Iris pigment epithelial cell (primary cell): Measurements from ENCODE around the gene DMKN.
A peak's percentile ranks its signal among the peaks of the same experiment; 100 is the strongest.

Source experiments
- DNase-seq: peaks from one replicate; pipeline ENCODE4 v3.0.0-alpha.2; 2011; ENCODE audit warnings: low read depth

The DMKN gene

DNA sequence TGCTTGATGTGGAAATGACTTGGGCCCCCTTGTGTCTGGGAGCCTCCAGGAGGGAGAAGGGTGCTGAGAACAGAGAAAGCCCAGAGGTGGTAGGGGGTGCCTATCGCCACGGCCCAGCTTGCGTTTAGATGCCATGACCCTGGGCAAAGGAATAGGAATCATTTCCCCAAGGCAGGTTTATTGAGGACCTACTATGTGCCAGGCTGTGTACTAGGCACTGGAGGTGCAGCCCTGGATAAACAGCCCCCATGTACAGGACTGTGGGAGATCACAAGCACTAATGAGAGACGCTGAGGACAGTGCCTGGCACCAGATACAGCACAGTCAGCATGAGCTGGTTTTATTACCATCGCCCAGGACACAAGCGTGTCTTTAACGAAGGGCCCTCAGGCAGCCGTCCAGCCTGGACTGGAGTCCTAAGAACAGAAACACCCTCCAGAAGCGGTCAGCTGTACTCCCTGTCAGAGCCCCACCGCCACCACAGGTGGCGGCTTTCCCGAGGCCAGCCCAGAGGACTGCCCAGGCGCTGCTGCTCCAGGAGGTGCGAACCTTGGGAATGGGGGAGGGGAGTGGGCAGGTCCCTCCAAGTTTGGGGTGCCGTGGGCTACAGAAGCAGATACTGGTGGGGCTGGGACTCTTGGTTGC lies 36.6 kb upstream of the DMKN start:
- DNase-seq, result no peak

DNA sequence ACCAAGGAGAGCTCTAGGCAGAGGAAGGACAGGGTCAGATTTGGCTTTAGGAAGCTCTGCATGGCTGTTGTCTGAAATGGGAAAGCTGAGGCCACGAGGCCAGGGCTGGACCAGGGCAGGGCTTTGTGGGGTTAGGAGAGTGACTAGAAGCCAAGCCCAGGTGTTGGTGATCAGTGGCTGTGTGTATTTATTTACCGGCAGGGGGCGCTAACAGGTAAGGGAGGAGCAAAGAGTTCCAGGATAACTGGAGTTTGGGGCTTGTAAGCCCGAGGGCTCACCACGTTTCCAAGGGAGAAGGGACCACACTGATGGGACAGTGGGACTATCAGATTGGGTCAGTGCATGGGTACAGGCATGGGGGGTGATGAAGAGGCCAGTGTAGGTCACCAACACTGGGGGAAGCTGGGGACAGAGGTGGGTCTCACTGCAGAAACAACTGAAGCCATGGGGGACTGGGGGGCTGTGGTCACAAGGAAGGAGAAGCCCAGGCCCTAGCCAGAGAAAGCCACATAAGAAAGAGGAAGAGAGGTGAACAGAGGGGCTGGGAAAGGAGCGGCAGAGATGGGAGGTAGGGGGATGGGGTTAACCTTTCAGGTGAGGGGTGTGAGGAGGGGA lies 35.8 kb upstream of the DMKN start:
- peak; percentile 59 for DNase-seq

DNA sequence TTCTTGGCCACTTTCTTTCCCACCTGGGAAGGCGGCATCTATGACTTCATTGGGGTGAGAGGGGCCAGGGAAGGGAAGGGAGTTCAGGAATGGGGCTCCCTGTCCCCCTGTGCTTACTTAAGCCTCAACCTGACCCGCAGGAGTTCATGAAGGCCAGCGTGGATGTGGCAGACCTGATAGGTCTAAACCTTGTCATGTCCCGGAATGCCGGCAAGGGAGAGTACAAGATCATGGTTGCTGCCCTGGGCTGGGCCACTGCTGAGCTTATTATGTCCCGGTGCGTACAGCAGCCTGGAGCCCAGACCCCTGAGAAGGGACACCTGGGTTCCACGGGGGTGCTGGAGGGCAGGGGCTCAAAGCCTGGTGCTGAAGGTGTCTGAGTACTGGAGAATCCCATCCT lies 33.1 kb upstream of the DMKN start:
- no peak for DNase-seq

DNA sequence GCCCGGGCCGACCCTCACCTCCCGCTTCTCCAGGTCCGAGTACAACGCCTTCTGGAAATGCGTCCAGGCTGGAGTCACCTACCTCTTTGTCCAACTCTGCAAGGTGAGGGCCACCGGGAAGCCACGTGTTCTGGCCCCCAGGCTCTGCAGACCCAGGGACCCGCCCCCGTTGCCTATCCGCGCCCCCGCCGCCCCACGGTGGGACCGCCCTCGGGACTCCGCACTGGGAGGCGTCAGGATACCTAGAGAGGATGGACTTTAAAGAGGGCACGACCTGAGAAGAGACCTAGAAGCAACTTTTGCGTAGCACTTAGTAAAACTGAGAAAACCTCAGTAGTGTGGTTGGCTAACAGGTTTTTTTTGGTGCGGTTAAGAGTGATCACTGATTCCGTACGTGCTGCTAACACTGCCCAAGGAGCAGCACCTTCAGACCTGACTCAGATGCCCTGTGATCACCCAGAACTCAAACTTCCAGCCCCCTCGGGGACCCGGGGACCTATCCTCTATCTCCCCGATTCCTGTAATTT lies 32.5 kb upstream of the DMKN start:
- peak; percentile 17 for DNase-seq

DNA sequence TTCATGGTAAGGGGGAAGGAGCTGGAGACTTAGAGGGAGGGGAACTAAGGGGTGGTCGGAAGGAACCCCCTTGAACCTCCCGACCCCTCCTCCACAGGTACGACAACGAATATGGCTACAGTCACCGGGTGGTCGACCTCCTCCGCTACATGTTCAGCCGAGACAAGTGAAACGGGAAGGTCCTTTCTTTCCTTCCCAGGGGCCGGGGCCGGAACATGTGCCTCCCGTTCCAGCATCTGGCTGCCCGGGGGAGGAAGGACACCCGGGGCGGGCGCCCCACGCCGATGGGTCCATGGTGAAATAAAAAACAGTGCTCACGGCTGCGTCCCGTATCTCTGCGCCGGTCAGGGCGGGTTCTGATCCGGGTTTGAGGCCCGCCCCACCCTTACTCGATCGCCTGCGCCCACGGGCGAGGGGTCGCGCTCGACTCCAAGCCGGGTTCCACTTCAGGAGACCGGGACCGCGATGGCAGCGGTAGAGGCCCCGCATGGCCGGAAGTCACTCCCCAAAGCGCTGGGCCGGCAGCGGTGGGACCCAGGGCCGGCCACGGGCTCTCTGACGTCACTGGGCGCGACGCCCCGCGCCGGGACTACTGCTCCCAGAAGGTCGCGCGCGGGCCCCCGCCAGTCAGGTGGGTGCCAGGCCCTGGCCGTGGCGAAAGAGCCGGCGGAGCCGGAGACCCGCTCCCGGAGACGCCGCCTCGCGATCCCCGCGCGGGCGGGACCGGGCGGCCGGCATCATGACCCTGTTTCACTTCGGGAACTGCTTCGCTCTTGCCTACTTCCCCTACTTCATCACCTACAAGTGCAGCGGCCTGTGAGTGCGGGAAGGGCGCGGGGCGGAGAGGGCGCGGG lies 31.8 kb upstream of the DMKN start, which contains the start of gene TMEM147:
Gene TMEM147, plus strand, starts transcription at position 626 of the 854 bp plus-strand sequence. Its CDS starts 114 bp downstream, at position 740.
- peak; percentile 85 for DNase-seq

DNA sequence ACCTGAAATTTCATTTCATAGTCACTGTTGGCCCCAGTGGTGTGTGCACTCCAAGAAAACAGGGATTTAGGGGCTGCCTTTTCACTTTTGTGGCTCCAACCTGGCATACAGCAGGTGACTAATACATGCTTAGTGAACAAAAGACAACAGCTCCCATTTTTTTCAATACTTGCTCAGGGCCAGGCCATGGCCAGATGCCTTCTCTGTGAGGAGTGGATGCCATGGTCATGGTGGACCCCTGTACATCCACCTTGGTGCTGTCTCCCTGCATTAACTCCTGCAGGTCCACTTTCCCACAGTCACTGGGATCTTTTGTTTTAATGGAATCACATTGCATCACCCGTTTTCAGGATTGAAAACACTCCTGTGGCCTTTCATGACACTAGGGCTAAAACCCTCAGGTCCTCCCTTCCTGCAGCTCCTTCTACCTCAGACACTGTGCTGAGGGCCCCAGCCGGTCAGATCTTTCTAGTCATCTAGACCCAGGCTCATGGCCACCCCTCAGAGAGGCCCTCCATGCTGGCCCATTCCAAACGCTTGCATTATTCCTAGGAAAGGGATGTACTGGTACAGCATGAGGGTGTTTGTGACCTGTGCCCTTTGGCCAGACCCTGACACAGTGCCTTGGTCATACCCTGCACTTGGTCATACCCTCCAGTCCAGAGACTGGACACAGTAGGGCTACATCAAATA lies 30.8 kb upstream of the DMKN start:
- no peak for DNase-seq

DNA sequence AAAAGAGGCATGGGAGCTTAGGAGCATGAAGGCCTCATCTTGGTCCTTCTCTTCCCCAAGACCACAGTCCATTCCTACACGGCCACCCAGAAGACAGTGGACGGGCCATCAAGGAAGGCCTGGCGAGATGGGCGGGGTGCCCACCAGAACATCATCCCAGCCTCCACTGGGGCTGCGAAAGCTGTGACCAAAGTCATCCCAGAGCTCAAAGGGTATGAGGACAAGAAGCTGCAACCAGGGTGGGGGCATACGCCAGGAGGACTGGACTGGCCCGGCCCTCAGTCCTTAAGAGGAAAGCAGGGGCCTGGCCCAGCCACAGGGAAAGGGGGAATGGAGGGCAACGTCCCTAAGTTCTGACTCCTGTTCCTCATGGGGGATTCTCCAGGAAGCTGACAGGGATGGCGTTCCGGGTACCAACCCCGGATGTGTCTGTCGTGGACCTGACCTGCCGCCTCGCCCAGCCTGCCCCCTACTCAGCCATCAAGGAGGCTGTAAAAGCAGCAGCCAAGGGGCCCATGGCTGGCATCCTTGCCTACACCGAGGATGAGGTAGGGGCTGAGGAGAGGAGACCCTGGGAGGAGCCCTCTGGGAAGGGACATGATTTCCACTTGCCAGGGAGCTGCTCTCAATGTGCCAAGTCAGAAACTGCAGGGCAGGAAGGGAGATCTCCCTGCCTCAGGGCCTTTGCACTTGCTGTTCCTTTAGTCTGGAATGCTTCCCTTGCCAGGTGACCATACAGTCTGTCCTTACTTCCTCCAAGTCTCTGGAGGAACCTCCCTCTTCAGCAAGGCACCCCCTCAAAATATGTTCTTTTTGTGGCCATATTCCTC lies 30.0 kb upstream of the DMKN start:
- no peak for DNase-seq

DNA sequence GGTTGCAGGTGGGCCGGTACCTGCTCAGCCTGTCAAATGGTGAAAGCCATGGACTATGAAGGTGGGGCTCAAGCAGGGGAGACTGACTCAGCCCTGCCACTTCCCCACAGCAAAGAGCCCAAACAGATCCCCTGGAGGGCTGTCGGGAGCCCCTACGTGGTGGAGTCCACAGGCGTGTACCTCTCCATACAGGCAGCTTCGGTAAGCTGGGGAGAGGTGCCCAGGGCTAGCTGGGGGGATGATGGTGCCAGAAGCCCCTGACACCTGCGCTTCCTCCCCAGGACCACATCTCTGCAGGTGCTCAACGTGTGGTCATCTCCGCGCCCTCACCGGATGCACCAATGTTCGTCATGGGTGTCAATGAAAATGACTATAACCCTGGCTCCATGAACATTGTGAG lies 28.8 kb upstream of the DMKN start:
- DNase-seq, result no peak

DNA sequence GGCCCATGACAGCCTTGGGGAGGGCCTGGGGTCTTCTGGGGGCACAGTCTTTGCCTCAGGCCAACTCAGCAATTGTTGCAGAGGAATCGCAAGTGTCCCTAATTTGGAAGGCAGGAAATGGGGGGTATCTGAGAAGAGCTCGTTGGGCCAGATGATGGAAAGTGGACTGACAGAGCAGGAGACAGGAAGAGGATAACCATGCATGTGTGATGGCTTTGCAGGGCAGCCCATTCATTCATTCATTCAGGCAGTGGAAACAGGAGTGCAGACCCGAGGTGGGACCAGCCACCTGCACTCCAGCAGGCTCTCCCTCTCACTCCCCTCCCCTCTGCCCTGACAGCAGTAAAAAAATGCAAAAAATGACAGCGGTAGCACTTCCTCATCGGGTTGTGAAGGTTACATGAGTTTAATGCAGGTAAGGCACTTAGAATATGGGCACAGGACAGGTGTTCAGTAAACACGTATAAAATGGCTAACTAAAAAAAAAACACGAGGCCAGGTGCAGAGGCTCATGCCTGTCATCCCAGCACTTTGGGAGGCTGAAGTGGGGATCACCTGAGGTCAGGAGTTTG lies 27.0 kb upstream of the DMKN start:
- no peak for DNase-seq

DNA sequence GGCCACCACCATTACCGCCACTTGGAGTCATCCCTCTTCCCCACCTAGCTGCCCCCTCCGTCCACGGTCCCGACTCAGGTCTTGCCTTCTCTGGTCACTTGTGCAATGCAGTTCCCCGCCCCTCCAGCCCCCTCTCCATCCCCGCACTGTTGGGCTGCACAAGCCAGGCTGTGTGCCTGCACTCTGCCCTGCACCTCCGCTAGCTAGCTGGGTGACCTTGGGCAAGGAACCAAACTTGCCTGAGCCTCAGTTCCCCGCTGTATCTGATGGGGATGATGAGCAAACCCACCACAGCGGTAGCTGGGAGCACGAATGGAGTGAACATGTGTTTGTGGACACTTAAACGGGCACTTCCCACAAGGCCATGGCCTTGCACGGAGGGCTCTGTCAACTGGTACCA lies 26.4 kb upstream of the DMKN start:
- no peak for DNase-seq

DNA sequence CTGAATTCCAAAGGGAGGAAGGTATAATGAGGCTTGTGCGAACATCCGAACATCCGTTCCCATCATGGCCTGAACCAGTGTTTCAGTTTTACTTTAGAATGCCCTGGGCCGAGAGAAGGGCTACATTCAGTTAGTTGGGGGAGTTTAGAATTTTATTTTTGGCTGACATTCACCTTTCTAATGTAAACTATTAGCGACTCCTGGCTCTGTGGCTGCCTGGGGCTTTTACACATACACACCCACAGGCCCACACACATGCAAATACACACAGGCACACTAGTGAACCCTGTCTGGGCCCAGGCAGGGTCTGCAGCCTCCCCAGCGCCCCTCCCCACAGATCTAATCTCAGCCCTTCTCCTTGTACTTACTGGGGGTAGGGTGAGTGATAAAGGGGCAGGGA lies 25.9 kb upstream of the DMKN start:
- DNase-seq, result no peak

DNA sequence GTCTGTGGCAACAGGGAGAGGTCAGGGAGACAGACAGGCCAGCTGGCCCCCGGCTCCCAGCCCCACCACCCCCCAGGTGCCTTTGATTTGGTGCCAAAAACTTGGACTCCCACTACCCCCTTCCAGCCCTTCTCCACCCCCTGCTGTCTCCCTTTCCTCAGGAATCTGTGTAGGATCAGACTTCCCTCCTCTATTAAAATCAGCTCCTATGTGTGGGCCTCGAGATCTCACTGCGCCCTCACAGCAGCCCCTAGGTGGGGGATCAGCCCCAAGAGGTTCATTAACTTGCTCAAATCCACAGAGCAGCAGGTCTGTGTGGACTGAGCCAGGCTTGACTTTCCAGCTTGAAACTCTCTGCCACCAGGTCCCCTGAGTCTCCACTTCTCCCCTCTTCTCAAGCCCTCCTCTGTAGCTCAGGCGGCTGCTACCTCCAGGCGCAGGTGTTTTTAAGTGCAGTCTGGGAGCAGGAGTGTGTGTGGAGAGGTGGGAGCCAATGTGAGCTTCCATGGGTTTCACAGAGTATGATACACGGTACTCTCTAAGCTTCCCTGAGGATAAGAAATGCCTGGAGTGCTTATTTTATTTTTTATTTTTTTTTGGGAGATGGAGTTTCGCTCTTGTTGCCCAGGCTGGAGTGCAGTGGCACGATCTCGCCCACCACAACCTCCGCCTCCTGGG lies 21.5 kb upstream of the DMKN start:
- DNase-seq, result no peak

DNA sequence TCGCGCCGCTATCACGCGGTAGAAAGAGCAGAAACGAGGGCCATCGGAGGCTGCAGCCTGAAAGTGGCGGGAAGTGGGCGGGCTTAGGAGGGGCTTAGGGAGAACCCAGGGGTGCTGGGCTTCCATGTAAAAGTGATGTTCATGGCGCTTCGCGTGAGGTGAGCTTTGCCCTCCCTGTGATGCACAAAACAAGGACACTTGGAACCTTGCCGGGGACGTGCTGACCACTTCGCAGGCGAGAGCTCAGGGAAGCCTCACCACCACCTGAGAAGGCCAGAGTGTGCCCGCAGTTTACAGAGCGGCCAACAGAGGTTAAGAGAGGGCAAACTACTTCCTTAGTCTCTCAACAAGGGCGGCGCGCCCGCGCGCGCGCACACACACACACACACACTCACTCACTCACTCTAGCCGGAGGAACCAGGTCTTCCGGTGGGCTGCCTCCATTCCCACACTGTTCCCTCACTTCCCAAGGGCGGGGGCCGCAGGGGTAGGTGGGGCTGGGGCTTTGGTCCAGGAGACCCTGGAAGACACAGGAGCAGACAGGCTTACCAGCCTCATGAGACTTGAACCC lies 20.5 kb upstream of the DMKN start:
- peak; percentile 21 for DNase-seq

DNA sequence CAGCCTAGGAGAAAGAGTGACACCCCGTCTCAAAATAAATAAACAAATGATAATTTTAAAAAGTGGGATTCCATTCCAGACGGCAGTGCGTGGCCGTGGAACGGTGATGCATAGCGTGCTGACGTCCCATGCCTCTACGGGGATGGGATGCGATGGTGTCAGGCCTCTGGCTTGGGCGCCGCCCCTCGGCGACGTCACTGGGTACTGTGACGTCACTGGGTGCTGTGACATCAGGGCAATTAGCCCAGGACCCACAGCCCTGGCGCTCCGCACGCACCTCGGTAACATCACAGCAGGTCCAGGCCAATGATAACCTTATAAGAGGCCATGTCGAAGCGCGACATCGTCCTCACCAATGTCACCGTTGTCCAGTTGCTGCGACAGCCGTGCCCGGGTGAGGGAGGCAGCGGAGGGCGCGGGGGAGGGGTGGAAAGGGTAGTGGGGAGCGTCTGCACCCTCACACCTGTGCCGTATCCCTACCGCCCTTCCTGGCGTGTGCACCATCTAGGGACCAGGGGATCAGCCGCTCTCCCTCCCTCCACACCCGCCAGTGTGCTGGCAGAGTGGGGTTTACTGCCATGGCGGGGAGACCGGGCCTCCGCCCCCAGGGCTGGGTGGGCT lies 19.9 kb upstream of the DMKN start, which contains the start of gene GAPDHS:
Gene GAPDHS, plus strand, starts transcription at position 256 of the 621 bp plus-strand sequence. Its CDS starts 72 bp downstream, at position 328.
- no peak for DNase-seq

DNA sequence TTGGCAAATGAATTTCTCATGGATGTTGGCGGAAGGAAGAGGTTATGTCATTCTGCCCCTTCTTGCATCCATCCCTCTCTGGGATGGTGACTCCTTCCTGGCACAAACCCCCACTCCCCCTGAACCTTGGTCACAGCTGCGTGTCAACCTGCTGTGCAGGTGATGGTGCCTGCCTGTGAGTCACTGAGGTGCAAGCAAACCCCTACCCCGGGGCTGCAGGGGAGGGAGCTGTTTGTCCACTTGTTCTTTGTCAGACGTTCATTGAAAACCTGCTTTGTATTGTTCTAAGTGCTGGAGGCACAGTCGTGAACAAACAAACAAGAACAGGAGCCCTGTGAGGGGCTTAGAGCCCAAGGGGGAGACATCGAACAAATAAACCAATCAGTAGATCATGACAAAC lies 17.8 kb upstream of the DMKN start:
- no peak for DNase-seq

DNA sequence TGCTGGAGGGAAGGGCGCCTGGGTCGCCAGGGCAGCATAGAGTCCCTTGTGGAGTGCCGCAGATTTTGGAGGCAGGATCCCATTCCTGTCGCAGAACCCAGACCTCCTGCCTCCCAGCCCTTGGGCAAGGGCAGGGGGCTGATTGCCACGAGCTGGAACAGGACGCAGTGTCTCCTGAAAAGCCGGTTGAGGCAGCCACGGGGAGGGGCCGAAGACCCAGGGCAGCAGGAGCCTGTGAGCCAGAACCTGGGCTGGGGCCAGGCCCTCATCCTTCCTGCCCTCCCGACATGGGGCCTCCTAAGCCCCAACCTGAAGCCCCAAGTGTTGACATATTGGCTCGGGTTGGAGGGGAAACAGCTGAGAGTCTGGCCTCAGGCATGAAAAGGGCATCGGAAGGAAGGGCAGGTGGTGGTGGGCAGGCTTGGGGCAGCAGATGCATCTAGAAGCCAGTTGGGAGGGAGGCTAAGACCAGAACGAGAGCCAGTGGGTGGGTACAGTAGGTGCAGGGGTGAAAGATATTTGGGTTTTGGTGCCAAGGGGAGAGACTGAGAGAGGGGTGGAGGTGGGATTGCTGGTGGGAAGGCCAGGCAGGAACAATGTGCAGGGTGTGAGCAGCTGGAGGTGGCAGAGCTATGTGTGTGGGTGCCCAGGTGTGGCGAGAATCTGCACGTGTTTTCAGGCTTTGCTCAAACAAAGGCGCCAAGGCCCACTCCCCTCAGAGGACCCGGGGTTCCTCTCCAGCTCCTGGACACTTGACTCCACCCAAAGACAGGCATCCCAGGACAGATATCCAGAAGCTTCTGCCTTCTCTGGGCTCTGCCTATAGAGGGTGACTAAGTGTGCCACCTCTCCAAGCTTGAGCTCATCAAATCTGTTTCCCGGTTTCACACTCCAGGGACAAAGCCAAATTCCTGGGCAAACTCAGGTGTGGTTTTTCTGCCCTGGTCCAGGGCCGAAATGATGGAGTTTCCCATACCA lies 16.1 kb upstream of the DMKN start:
- DNase-seq, result no peak

DNA sequence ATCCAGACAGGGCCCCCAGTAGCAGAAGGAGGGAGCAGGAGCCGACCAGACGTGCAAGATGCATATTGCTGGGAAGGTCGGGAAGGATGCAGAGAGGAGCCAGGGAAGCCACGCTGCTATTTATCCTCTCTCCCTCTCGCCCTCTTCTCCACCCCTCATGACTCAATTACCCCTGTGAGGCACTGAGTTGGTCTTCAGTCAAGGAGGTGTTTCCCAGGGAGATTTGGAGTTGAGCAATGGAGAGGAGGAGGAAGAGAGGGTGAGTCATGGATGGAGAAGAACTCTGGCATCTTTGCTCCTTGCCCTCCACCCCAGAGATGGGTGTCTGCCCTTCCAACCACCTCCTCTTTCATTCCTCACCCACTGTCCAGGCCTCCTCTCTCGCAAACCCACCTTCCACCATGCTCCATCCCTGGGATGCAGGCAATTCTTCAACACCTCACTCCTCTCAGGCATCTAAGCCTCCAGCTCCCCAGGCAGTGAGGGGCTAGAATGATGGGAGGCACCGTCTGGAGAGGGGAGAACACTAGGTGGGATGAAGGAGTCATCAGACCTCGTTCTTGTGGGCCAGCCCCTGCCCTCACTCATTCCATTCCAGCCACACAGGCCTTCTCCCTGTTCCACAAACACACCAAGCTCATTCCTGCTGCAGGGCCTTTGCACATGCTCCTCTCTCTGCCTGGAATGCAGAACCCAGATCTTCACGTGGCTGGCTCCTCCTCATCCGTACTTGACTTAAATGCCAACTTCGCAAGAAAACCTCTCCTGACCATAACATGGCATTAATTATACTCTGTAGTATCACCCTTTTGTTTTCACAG lies 15.0 kb upstream of the DMKN start, which contains the start of gene SBSN:
Gene SBSN, minus strand, starts transcription at position 94 of the 821 bp plus-strand sequence. Its CDS starts 30 bp downstream, at position 64.
- peak; percentile 82 for DNase-seq
